GM12892 (cell line): ENCODE measurements around the gene MLLT1.

ENCODE experiments used
- POLR2A ChIP-seq: IDR thresholded peaks from 2 replicates; pipeline ENCODE4 v1.6.1; 2011; ENCODE audit warnings: low read depth, low read length, control low read depth
- POLR2AphosphoS5 ChIP-seq: IDR thresholded peaks from 2 replicates; pipeline ENCODE4 v1.6.1; 2011; ENCODE audit warnings: low read depth, low read length, control low read depth
- TAF1 ChIP-seq: IDR thresholded peaks from 2 replicates; pipeline ENCODE4 v1.6.1; 2011; ENCODE audit warnings: low read depth, mild to moderate bottlenecking, control low read depth, low read length, borderline replicate concordance

GRCh38 chr19:6248844-6249243 is 30.9 kb downstream of the MLLT1 start:
- TF ChIP-seq TAF1 (no peak), POLR2AphosphoS5 (no peak), POLR2A (no peak)
